H9 (cell line): ENCODE results near the gene SNRPB2. TPM values are rescaled to one million over a fixed set of nuclear protein-coding genes. Genes with fewer than 3 reads are reported as not detected.

Source experiments
- DNase-seq: peaks from one replicate; pipeline ENCODE4 v3.0.0-alpha.2; 2017
- H2AFZ ChIP-seq: one replicate; pipeline ENCODE4 v1.6.1; 2013; ENCODE audit warnings: mild to moderate bottlenecking, low read length, control low read depth, moderate library complexity
- H2AK5ac ChIP-seq: 2 replicates; pipeline ENCODE4 v1.6.1; 2013; ENCODE audit warnings: low read length, control low read depth, mixed read lengths; ENCODE audit not compliant: insufficient read length
- H2BK120ac ChIP-seq: one replicate; pipeline ENCODE4 v1.6.1; 2013; ENCODE audit warnings: low read depth, mild to moderate bottlenecking, low read length, control low read depth, inconsistent platforms; ENCODE audit not compliant: poor library complexity, severe bottlenecking
- H2BK12ac ChIP-seq: 2 replicates; pipeline ENCODE4 v1.6.1; 2013; ENCODE audit warnings: low read length, control low read depth, mixed read lengths, low read depth; ENCODE audit not compliant: insufficient read length
- H2BK15ac ChIP-seq: 2 replicates; pipeline ENCODE4 v1.6.1; 2013; ENCODE audit warnings: low read depth, low read length, control low read depth
- H2BK20ac ChIP-seq: one replicate; pipeline ENCODE4 v1.6.1; 2013; ENCODE audit warnings: low read depth, mild to moderate bottlenecking, low read length, control low read depth, inconsistent platforms; ENCODE audit not compliant: poor library complexity, severe bottlenecking
- H2BK5ac ChIP-seq: 2 replicates; pipeline ENCODE4 v1.6.1; 2013; ENCODE audit warnings: low read length, control low read depth, mixed read lengths; ENCODE audit not compliant: insufficient read length
- H3K14ac ChIP-seq: 2 replicates; pipeline ENCODE4 v1.6.1; 2013; ENCODE audit warnings: low read length, control low read depth; ENCODE audit not compliant: insufficient read depth
- H3K18ac ChIP-seq: 2 replicates; pipeline ENCODE4 v1.6.1; 2013; ENCODE audit warnings: low read depth, mild to moderate bottlenecking, mixed read lengths, low read length, control low read depth; ENCODE audit not compliant: insufficient read length
- H3K23ac ChIP-seq: 2 replicates; pipeline ENCODE4 v1.6.1; 2013; ENCODE audit warnings: low read length, control low read depth, mixed read lengths, low read depth; ENCODE audit not compliant: insufficient read length
- H3K23me2 ChIP-seq: 2 replicates; pipeline ENCODE4 v1.6.1; 2013; ENCODE audit warnings: low read depth, mild to moderate bottlenecking, mixed read lengths, low read length, control low read depth; ENCODE audit not compliant: insufficient read length, poor library complexity, severe bottlenecking
- H3K27ac ChIP-seq: 2 replicates; pipeline ENCODE4 v1.5.1; 2013; ENCODE audit warnings: low read length, control low read depth, mixed read lengths, low read depth; ENCODE audit not compliant: insufficient read length
- H3K27me3 ChIP-seq: 2 replicates; pipeline ENCODE4 v1.6.1; 2013; ENCODE audit warnings: low read length, control low read depth, inconsistent platforms; ENCODE audit not compliant: insufficient read depth
- H3K4ac ChIP-seq: 2 replicates; pipeline ENCODE4 v1.6.1; 2013; ENCODE audit warnings: low read depth, mild to moderate bottlenecking, control low read depth, inconsistent platforms, low read length, moderate library complexity
- H3K4me1 ChIP-seq: 2 replicates; pipeline ENCODE4 v1.6.1; 2013; ENCODE audit warnings: low read length, control low read depth, inconsistent platforms; ENCODE audit not compliant: insufficient read depth
- H3K4me2 ChIP-seq: 2 replicates; pipeline ENCODE4 v1.6.1; 2013; ENCODE audit warnings: low read length, control low read depth, mixed read lengths; ENCODE audit not compliant: insufficient read length, insufficient read depth
- H3K56ac ChIP-seq: 2 replicates; pipeline ENCODE4 v1.6.1; 2013; ENCODE audit warnings: low read depth, mild to moderate bottlenecking, mixed read lengths, low read length, control low read depth; ENCODE audit not compliant: insufficient read length
- H3K79me1 ChIP-seq: 2 replicates; pipeline ENCODE4 v1.6.1; 2013; ENCODE audit warnings: low read depth, mild to moderate bottlenecking, moderate library complexity, low read length, control low read depth, inconsistent platforms; ENCODE audit not compliant: insufficient read depth, poor library complexity, severe bottlenecking
- H3K79me2 ChIP-seq: 2 replicates; pipeline ENCODE4 v1.6.1; 2013; ENCODE audit warnings: low read length, control low read depth, inconsistent platforms; ENCODE audit not compliant: insufficient read depth
- H3K9ac ChIP-seq: 2 replicates; pipeline ENCODE4 v1.6.1; 2013; ENCODE audit warnings: low read length, control low read depth, mixed read lengths; ENCODE audit not compliant: insufficient read length; ENCODE audit errors: extremely low read depth
- H3K9me3 ChIP-seq: one replicate; pipeline ENCODE4 v1.6.1; 2013; ENCODE audit warnings: low read depth, low read length, inconsistent platforms; ENCODE audit not compliant: control insufficient read depth
- H3T11ph ChIP-seq: one replicate; pipeline ENCODE4 v1.6.1; 2013; ENCODE audit warnings: mild to moderate bottlenecking, low read length, control low read depth, inconsistent platforms
- H4K20me1 ChIP-seq: one replicate; pipeline ENCODE4 v1.6.1; 2013; ENCODE audit not compliant: control insufficient read depth, insufficient read length, insufficient read depth
- H4K5ac ChIP-seq: 2 replicates; pipeline ENCODE4 v1.6.1; 2013; ENCODE audit warnings: low read depth, mild to moderate bottlenecking, mixed read lengths, low read length, control low read depth; ENCODE audit not compliant: insufficient read length
- H4K8ac ChIP-seq: replicated peaks from 2 replicates; pipeline ENCODE4 v1.6.1; 2013; ENCODE audit warnings: low read length, control low read depth, mixed read lengths, low read depth; ENCODE audit not compliant: insufficient read length
- H4K91ac ChIP-seq: 2 replicates; pipeline ENCODE4 v1.6.1; 2013; ENCODE audit warnings: low read depth, mild to moderate bottlenecking, moderate library complexity, mixed read lengths, low read length, control low read depth; ENCODE audit not compliant: insufficient read length
- H3K27ac Mint-ChIP-seq, 3 experiments: 2 replicates in 2 of 3; 3 replicates in 1 of 3; pipeline ENCODE4 v1.8.0; 2020 to 2021; ENCODE audit warnings: mixed read lengths in 3 of 3, mild to moderate bottlenecking in 1 of 3, moderate library complexity in 1 of 3
- H3K27me3 Mint-ChIP-seq: 2 replicates; pipeline ENCODE4 v1.8.0; 2021; ENCODE audit warnings: low read depth, mild to moderate bottlenecking, moderate library complexity, mixed read lengths
- H3K36me3 Mint-ChIP-seq, 3 experiments: 2 replicates in 2 of 3; 3 replicates in 1 of 3; pipeline ENCODE4 v1.8.0; 2020 to 2021; ENCODE audit warnings: low read depth in 3 of 3, mixed read lengths in 3 of 3; ENCODE audit not compliant: insufficient read depth in 1 of 3
- H3K4me1 Mint-ChIP-seq, 2 experiments: 2 replicates each; pipeline ENCODE4 v1.8.0; 2020; ENCODE audit warnings: mixed read lengths in 2 of 2
- H3K4me3 Mint-ChIP-seq, 2 experiments: 2 replicates in 1 of 2; 3 replicates in 1 of 2; pipeline ENCODE4 v1.8.0; 2020 to 2021; ENCODE audit warnings: mild to moderate bottlenecking in 2 of 2, mixed read lengths in 2 of 2, moderate library complexity in 1 of 2
- H3K9me3 Mint-ChIP-seq, 2 experiments: 2 replicates in 1 of 2; 3 replicates in 1 of 2; pipeline ENCODE4 v1.8.0; 2020; ENCODE audit warnings: mild to moderate bottlenecking in 2 of 2, mixed read lengths in 2 of 2, moderate library complexity in 1 of 2
- CTCF ChIP-seq: fragments of 200-600 bp; sonication (generic); conservative IDR thresholded peaks from 3 replicates; pipeline ENCODE4 v1.8.0; 2021; ENCODE audit warnings: antibody characterized with exemption, mild to moderate bottlenecking
- WGBS: extraction: QIAGEN DNeasy Blood & Tissue Kit; methylation state at CpG from one replicate; pipeline ENCODE4 v1.1.7; 2013; ENCODE audit warnings: missing lambda C conversion rate, low lambda C conversion rate, mixed read lengths; ENCODE audit not compliant: insufficient read length; ENCODE audit errors: extremely low coverage; 5-methylcytosine and 5-hydroxymethylcytosine counted together
- total RNA-seq: library from RNA; stranded (reverse); gene quantifications from 2 replicates; pipeline ENCODE4 v1.2.1, GENCODE V29; 2021

SNRPB2 gene
- total RNA-seq, 1 experiment from 2014 or later, result 93.2 TPM

GRCh38 chr20:16752082-16752481, 22.3 kb downstream of the SNRPB2 start:
- H4K5ac ChIP-seq, result no peak overlapping the region
- no peak overlapping the region for H2BK20ac ChIP-seq
- H3K9ac ChIP-seq, result no peak overlapping the region
- no peak overlapping the region for H4K8ac ChIP-seq
- no peak overlapping the region for H2BK5ac ChIP-seq
- no peak for DNase-seq
- no peaks in the 10 kb centered on the region for H3K79me2 ChIP-seq
- no peak overlapping the region for H2AFZ ChIP-seq
- H3K4ac ChIP-seq, result no peak overlapping the region
- no peaks in the 10 kb centered on the region; the same call in 1 of the 2 replicates for H3K4me1 ChIP-seq
- H3K23me2 ChIP-seq, result no peaks in the 10 kb centered on the region
- H3K36me3 Mint-ChIP-seq, result peaks cover 6 to 12% (median 7%) of the 10 kb centered on the region in 3 experiments; a peak in 4 of 7 replicates
- H3K23ac ChIP-seq, result no peak overlapping the region
- H2BK120ac ChIP-seq, result no peak overlapping the region
- H3K4me3 Mint-ChIP-seq, result no peak overlapping the region
- H4K91ac ChIP-seq, result no peak overlapping the region
- no peaks in the 10 kb centered on the region for H4K20me1 ChIP-seq
- no peak overlapping the region for H3K18ac ChIP-seq
- no peak overlapping the region for H2BK12ac ChIP-seq
- no peak overlapping the region for H3K27ac ChIP-seq
- H3K56ac ChIP-seq, result no peak overlapping the region
- no peaks in the 10 kb centered on the region for H3K27me3 Mint-ChIP-seq
- H3K79me1 ChIP-seq, result no peaks in the 10 kb centered on the region
- H3K9me3 Mint-ChIP-seq, result peaks cover 10 to 19% of the 10 kb centered on the region in 2 experiments
- no peak overlapping the region for H3K14ac ChIP-seq
- no peak overlapping the region for H3K27ac Mint-ChIP-seq
- H2BK15ac ChIP-seq, result no peak overlapping the region
- H3K4me1 Mint-ChIP-seq, result peaks cover 12% of the 10 kb centered on the region in 2 experiments
- WGBS, result no CpG with 5 or more reads among the region's 1 CpG
- H3K27me3 ChIP-seq, result no peaks in the 10 kb centered on the region
- H3K9me3 ChIP-seq, result peaks cover 6% of the 10 kb centered on the region
- no peak for TF ChIP-seq CTCF
- no peak overlapping the region for H2AK5ac ChIP-seq
- H3T11ph ChIP-seq, result no peak overlapping the region
- no peak overlapping the region for H3K4me2 ChIP-seq
